ENCODE measurements around the gene BCAS1.

DNA sequence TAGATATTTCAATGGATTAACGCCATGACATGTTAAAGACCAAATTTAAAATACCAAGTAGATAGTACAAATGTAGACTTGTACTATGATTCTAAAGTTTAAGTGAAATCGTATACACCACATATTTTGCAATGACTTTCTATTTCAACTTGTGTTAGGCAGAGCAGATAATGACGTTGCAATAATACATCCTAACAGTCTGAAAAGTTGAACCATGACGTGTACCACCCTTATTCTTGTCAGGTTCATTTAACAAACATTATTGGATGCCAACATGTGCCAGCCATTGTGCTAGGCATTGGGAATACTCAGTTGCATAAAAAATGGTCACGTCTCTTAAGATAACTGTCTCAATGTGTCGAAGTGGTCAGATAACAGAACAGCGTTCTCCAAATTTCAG, 50.0 kb downstream of the BCAS1 start:
- TF ChIP-seq POLR2A (IDR thresholded peaks at IDR 0.05; ENCODE audit: low read depth, low read length) (no peak), POLR2AphosphoS5 (IDR thresholded peaks at IDR 0.05; ENCODE audit: low read depth, low read length) (no peak)

Measured in GM12892 (cell line).